Suprapubic skin (tissue), 4 donors: ENCODE measurements around the gene DYNC2H1. TPM values are rescaled to one million over a fixed set of nuclear protein-coding genes. Genes with fewer than 3 reads are reported as not detected.

Experiments
- DNase-seq, 2 donors: peaks; one replicate each; pipeline ENCODE4 v3.0.0-alpha.2; 2019; ENCODE audit warnings: low spot score in 2 of 2
- H3K27ac ChIP-seq: fragments of 200-600 bp; sonication (generic); one replicate; pipeline ENCODE4 v1.5.1; 2019
- H3K27me3 ChIP-seq: fragments of 200-600 bp; sonication (generic); one replicate; pipeline ENCODE4 v1.5.1; 2019
- H3K36me3 ChIP-seq: fragments of 200-600 bp; sonication (generic); one replicate; pipeline ENCODE4 v1.5.1; 2019
- H3K4me1 ChIP-seq: fragments of 200-600 bp; sonication (generic); one replicate; pipeline ENCODE4 v1.5.1; 2019
- H3K4me3 ChIP-seq: fragments of 200-600 bp; sonication (generic); one replicate; pipeline ENCODE4 v1.5.1; 2019; ENCODE audit warnings: mild to moderate bottlenecking
- H3K9me3 ChIP-seq: fragments of 200-600 bp; sonication (generic); one replicate; pipeline ENCODE4 v1.5.1; 2019
- EP300 ChIP-seq: sonication (generic); formaldehyde crosslinking; IDR thresholded peaks from one replicate; pipeline ENCODE4 v1.6.1; 2017; ENCODE audit warnings: antibody characterized with exemption
- POLR2A ChIP-seq, 2 donors: fragments of 450-650 bp; IDR thresholded peaks; one replicate each; pipeline ENCODE4 v1.6.1; 2017; ENCODE audit warnings: antibody characterized with exemption in 2 of 2, mild to moderate bottlenecking in 2 of 2, moderate library complexity in 2 of 2
- POLR2AphosphoS5 ChIP-seq, 3 donors: sonication (generic); formaldehyde crosslinking; IDR thresholded peaks; one replicate each; pipeline ENCODE4 v1.6.1; 2017; ENCODE audit warnings: antibody characterized with exemption in 3 of 3
- WGBS: methylation state at CpG from one replicate; pipeline ENCODE4 v1.1.5; 2018; 5-methylcytosine and 5-hydroxymethylcytosine counted together
- total RNA-seq, 4 donors: library from RNA; depleted of rRNA; stranded (reverse); fragments of >200 nt; gene quantifications; one replicate each; pipeline ENCODE4 v1.1.0, GENCODE V29; 2016
- TF ChIP-seq, protein P1 (sequence below), 2 donors: fragments of 200-600 bp in 1 of 2; fragments of 450-650 bp in 1 of 2; sonication (generic) in 1 of 2; IDR thresholded peaks; one replicate each; pipeline ENCODE4 v1.5.1; 2016 to 2019; ENCODE audit warnings: antibody characterized with exemption in 2 of 2, mild to moderate bottlenecking in 1 of 2, moderate library complexity in 1 of 2

The DYNC2H1 gene
- total RNA-seq, 4 donors from 2014 or later = 8.4 to 33.2 (median 11.5) TPM

DNA sequence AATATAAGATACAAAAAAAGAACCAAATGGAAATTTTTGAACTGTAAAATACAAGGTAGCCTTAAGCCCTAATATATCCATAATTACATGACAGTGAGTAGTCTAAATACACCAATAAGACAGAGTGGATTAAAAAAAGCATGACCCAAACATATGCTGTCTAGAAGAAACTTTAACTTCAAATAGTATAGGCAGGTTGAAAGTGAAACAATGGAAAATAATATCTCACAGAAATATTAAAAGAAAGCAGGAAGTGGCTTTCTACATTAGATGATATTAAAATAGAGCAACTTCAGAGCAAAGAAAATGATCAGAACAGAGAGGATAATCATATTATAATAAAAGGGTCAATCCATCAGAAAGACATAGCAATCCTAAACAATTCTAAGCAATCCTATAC lies 39.1 kb upstream of the DYNC2H1 start:
- H3K4me3 ChIP-seq = no peak overlapping the region
- TF ChIP-seq, protein P1, sequence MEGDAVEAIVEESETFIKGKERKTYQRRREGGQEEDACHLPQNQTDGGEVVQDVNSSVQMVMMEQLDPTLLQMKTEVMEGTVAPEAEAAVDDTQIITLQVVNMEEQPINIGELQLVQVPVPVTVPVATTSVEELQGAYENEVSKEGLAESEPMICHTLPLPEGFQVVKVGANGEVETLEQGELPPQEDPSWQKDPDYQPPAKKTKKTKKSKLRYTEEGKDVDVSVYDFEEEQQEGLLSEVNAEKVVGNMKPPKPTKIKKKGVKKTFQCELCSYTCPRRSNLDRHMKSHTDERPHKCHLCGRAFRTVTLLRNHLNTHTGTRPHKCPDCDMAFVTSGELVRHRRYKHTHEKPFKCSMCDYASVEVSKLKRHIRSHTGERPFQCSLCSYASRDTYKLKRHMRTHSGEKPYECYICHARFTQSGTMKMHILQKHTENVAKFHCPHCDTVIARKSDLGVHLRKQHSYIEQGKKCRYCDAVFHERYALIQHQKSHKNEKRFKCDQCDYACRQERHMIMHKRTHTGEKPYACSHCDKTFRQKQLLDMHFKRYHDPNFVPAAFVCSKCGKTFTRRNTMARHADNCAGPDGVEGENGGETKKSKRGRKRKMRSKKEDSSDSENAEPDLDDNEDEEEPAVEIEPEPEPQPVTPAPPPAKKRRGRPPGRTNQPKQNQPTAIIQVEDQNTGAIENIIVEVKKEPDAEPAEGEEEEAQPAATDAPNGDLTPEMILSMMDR (IDR thresholded peaks at IDR 0.05) = no peak
- no peak for TF ChIP-seq POLR2AphosphoS5 (IDR thresholded peaks at IDR 0.05)
- peaks cover 25% of the 10 kb centered on the region for H3K36me3 ChIP-seq

DNA sequence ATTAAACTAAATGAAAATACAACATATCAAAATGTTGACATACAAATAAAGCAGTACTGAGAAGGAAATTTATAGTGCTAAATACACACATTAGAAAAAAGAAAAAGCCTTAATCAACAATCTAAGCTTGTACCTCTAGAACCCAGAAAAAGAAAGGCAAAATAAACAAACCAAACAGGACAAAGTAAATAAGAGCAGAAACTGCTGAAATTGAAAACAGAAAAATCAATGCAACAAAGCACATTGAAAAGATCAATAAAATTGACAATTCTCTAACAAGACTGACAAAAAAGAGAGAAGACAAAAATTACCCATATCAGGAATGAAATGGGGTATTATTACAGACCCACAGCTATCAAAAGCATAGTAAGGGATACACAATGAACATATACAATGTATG lies 38.2 kb upstream of the DYNC2H1 start:
- TF ChIP-seq POLR2A (IDR thresholded peaks at IDR 0.05) (no peak), EP300 (no peak), POLR2AphosphoS5 (IDR thresholded peaks at IDR 0.05) (no peak)
- TF ChIP-seq, protein P1 (IDR thresholded peaks at IDR 0.05) = no peak
- H3K4me3 ChIP-seq = no peak overlapping the region
- H3K4me1 ChIP-seq = no peaks in the 10 kb centered on the region
- no peaks in the 10 kb centered on the region for H3K9me3 ChIP-seq
- H3K27me3 ChIP-seq = no peaks in the 10 kb centered on the region
- H3K36me3 ChIP-seq = peaks cover 22% of the 10 kb centered on the region
- H3K27ac ChIP-seq = no peak overlapping the region
- DNase-seq = no peak

More for the DNA sequence above, 39.1 kb upstream of the DYNC2H1 start:
- no peak overlapping the region for H3K27ac ChIP-seq
- H3K4me1 ChIP-seq = no peaks in the 10 kb centered on the region
- DNase-seq = no peak
- no peaks in the 10 kb centered on the region for H3K9me3 ChIP-seq
- H3K27me3 ChIP-seq = no peaks in the 10 kb centered on the region

DNA sequence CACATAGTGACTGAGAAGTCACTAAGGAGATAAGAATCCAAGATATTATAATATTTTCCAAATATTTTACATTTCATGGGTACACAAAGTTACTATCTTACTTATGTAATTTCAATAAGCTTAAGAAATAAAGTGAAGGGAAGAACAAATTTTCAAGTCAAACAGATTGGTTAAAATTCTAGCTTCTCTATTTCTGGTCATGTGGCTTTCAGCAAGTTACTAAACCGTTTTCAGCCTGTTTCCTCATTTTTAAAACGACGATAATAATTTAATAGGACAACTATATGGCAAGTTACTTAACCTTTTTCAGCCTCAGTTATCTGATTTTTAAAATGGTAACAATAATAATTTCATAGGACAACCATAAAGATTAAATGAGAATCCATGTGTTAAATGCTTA lies 32.9 kb upstream of the DYNC2H1 start:
- 90% methylated on average over 3 of the region's 3 CpGs for WGBS
- peaks cover 56% of the 10 kb centered on the region for H3K36me3 ChIP-seq
- TF ChIP-seq EP300 = no peak
- TF ChIP-seq POLR2A (IDR thresholded peaks at IDR 0.05) = no peak
- TF ChIP-seq, protein P1 (IDR thresholded peaks at IDR 0.05) = no peak
- TF ChIP-seq POLR2AphosphoS5 (IDR thresholded peaks at IDR 0.05) = no peak

GRCh38 chr11:103077554-103077953 lies 31.7 kb upstream of the DYNC2H1 start:
- no peak overlapping the region for H3K4me3 ChIP-seq
- no peaks in the 10 kb centered on the region for H3K9me3 ChIP-seq
- peaks cover 61% of the 10 kb centered on the region for H3K36me3 ChIP-seq
- H3K27ac ChIP-seq = no peak overlapping the region
- no peaks in the 10 kb centered on the region for H3K27me3 ChIP-seq
- TF ChIP-seq EP300 (no peak), POLR2A (IDR thresholded peaks at IDR 0.05) (no peak), POLR2AphosphoS5 (IDR thresholded peaks at IDR 0.05) (no peak)
- TF ChIP-seq, protein P1 (IDR thresholded peaks at IDR 0.05) = no peak
- DNase-seq = no peak
- no peaks in the 10 kb centered on the region for H3K4me1 ChIP-seq
- WGBS = 94% methylated on average over 3 of the region's 3 CpGs

More for the DNA sequence above, 32.9 kb upstream of the DYNC2H1 start:
- DNase-seq = no peak
- Histone ChIP-seq H3K27me3 (no peaks in the 10 kb centered on the region), H3K9me3 (no peaks in the 10 kb centered on the region), H3K4me3 (no peak overlapping the region), H3K27ac (no peak overlapping the region), H3K4me1 (no peaks in the 10 kb centered on the region)

DNA sequence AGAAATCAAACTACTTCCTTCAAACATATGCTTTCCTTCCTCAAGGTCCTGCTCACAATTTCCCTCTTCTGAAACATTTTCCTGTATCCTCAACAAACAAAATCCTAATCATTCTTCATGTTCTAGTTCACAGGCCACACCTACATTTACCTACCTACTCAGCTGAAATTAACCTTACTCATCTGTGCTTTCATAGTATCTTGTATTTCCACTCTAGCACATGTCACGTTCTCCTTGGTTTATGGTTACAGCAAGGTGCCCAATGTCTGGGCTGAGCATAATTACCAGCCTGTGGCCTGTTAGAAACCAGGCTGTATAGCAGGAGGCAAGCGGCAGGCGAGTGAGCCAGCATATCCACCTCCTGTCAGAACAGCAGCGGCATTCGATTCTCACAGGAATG lies 30.5 kb upstream of the DYNC2H1 start:
- Histone ChIP-seq H3K27me3 (no peaks in the 10 kb centered on the region), H3K36me3 (peaks cover 61% of the 10 kb centered on the region), H3K4me3 (no peak overlapping the region), H3K9me3 (no peaks in the 10 kb centered on the region), H3K4me1 (no peaks in the 10 kb centered on the region), H3K27ac (no peak overlapping the region)
- TF ChIP-seq POLR2AphosphoS5 (IDR thresholded peaks at IDR 0.05) (no peak), EP300 (no peak), POLR2A (IDR thresholded peaks at IDR 0.05) (no peak)
- TF ChIP-seq, protein P1 (IDR thresholded peaks at IDR 0.05) = no peak
- no peak for DNase-seq
- WGBS = 93% methylated on average over 5 of the region's 5 CpGs
